Karpas-422 (cell line): ENCODE data around the gene MRPS2. TPM values are rescaled to one million over a fixed set of nuclear protein-coding genes. Genes with fewer than 3 reads are reported as not detected.
"Not testable (repeated sequence)": the region's sequence is repeated elsewhere in the genome, so short reads cannot be mapped to it uniquely, and the experiment has no call there.

Source experiments
- DNase-seq: peaks from one replicate; pipeline ENCODE4 v3.0.0-alpha.2; 2015
- H2AFZ ChIP-seq: fragments of 200-600 bp; sonication (generic); 2 replicates; pipeline ENCODE4 v1.6.1; 2014; ENCODE audit warnings: antibody characterized with exemption, low read length, mixed read lengths
- H3K27ac ChIP-seq: fragments of 200-600 bp; sonication (generic); 2 replicates; pipeline ENCODE4 v1.5.1; 2014; ENCODE audit warnings: mild to moderate bottlenecking, low read length, moderate library complexity
- H3K27me3 ChIP-seq: fragments of 200-600 bp; sonication (generic); 2 replicates; pipeline ENCODE4 v1.6.1; 2014; ENCODE audit warnings: low read length, mixed read lengths
- H3K36me3 ChIP-seq: fragments of 200-600 bp; sonication (generic); 2 replicates; pipeline ENCODE4 v1.6.1; 2014; ENCODE audit warnings: low read length, mixed read lengths; ENCODE audit not compliant: insufficient read depth
- H3K4me1 ChIP-seq: fragments of 200-600 bp; sonication (generic); 2 replicates; pipeline ENCODE4 v1.6.1; 2014; ENCODE audit warnings: mild to moderate bottlenecking, low read length, mixed read lengths
- H3K4me2 ChIP-seq: fragments of 200-600 bp; sonication (generic); 2 replicates; pipeline ENCODE4 v1.6.1; 2014; ENCODE audit warnings: low read length, low read depth, mild to moderate bottlenecking; ENCODE audit not compliant: poor library complexity, severe bottlenecking
- H3K4me3 ChIP-seq: fragments of 200-600 bp; sonication (generic); 2 replicates; pipeline ENCODE4 v1.5.1; 2014; ENCODE audit warnings: mild to moderate bottlenecking, antibody characterized with exemption, low read length, mixed read lengths
- H3K79me2 ChIP-seq: fragments of 200-600 bp; sonication (generic); 2 replicates; pipeline ENCODE4 v1.6.1; 2014; ENCODE audit warnings: mild to moderate bottlenecking, low read length, mixed read lengths
- H3K9ac ChIP-seq: fragments of 200-600 bp; sonication (generic); 2 replicates; pipeline ENCODE4 v1.6.0; 2014; ENCODE audit warnings: low read length
- H3K9me2 ChIP-seq: fragments of 200-600 bp; sonication (generic), shearing (Covaris generic); replicated peaks from 2 replicates; pipeline ENCODE4 v1.6.0; 2014; ENCODE audit warnings: mild to moderate bottlenecking, low read length, moderate library complexity; ENCODE audit not compliant: insufficient read depth
- H3K9me3 ChIP-seq: fragments of 300-700, 200-600 bp; sonication (generic); 2 replicates; pipeline ENCODE4 v1.6.1; 2014; ENCODE audit warnings: low read length, mixed read lengths
- H4K20me1 ChIP-seq: fragments of 200-600 bp; sonication (generic); 2 replicates; pipeline ENCODE4 v1.6.1; 2014; ENCODE audit warnings: mild to moderate bottlenecking, antibody characterized with exemption, low read length, low read depth; ENCODE audit not compliant: insufficient read depth
- total RNA-seq: library from RNA; depleted of rRNA; stranded (reverse); fragments of >200 nt; shearing (Covaris generic); gene quantifications from 2 replicates; pipeline ENCODE4 v1.2.3, GENCODE V29; 2014; ENCODE audit warnings: low replicate concordance

The MRPS2 gene
- total RNA-seq, 1 experiment from 2014 or later, result 47.9 TPM

- no peak overlapping the region for H3K9ac ChIP-seq
- no peak overlapping the region for H3K27ac ChIP-seq
- H4K20me1 ChIP-seq, result peaks cover 23% of the 10 kb centered on the region; the same call in 1 of the 2 replicates
- H3K36me3 ChIP-seq, result peaks cover 4% of the 10 kb centered on the region
- peaks cover 3% of the 10 kb centered on the region; the same call in 1 of the 2 replicates for H3K79me2 ChIP-seq
- no peak overlapping the region for H3K4me3 ChIP-seq
- no peaks in the 10 kb centered on the region for H3K27me3 ChIP-seq
- no peaks in the 10 kb centered on the region for H3K4me1 ChIP-seq
- peaks cover 11% of the 10 kb centered on the region for H3K9me3 ChIP-seq
- no peak overlapping the region for H2AFZ ChIP-seq
- H3K4me2 ChIP-seq, result no peak overlapping the region
- DNase-seq, result no peak
- H3K9me2 ChIP-seq, result no peaks in the 10 kb centered on the region
Observed at GRCh38 chr9:135507104-135508035, 6.9 kb downstream of the MRPS2 start.

DNA sequence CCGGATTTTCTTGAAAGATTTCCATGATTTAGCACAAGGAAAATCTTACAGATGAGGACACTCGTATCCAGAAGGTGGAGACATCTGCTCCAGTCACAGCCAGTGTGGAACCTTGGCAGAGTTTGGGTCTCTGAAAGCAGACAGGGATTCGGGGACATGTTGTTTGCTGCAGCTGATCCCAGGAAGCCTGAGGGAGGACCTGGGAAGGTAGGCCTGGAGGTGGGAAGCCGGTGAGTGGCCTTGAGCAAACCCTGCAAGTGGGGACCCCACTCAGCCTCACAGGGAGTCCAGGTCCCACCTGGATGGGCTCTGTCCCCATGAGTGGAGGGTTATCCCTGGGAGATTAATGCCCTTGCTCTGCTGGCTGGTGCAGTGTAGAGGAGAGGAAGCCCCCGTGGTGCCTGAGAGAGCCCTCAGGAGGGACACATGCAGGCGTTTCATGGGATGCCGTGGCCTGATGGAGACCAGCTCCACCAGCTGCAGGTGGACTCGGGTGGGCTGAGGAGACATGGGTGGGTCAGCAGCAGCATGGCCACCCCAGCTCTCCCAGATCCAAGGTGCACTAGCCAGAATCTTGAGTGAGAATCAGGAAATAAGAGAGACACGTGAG, 7.8 kb downstream of the MRPS2 start:
- Histone ChIP-seq H3K9ac (no peak overlapping the region), H3K4me2 (no peak overlapping the region), H3K27me3 (no peaks in the 10 kb centered on the region), H3K9me2 (no peaks in the 10 kb centered on the region), H3K4me3 (no peak overlapping the region), H3K79me2 (no peaks in the 10 kb centered on the region), H3K4me1 (no peaks in the 10 kb centered on the region), H3K9me3 (peaks cover 11% of the 10 kb centered on the region), H3K36me3 (peaks cover 4% of the 10 kb centered on the region), H4K20me1 (0 out of 2 replicates have a peak, but pooled peaks cover 14% of the 10 kb centered on the region), H2AFZ (no peak overlapping the region), H3K27ac (no peak overlapping the region)
- no peak for DNase-seq

GRCh38 chr9:135509458-135509857, 9.0 kb downstream of the MRPS2 start:
- Histone ChIP-seq H3K4me3 (no peak overlapping the region), H3K27me3 (no peaks in the 10 kb centered on the region), H3K9me3 (peaks cover 11% of the 10 kb centered on the region), H3K27ac (no peak overlapping the region), H3K79me2 (no peaks in the 10 kb centered on the region), H4K20me1 (peaks cover 4% of the 10 kb centered on the region; the same call in 1 of the 2 replicates), H2AFZ (no peak overlapping the region), H3K4me2 (no peak overlapping the region), H3K9me2 (no peaks in the 10 kb centered on the region), H3K9ac (no peak overlapping the region), H3K36me3 (peaks cover 4% of the 10 kb centered on the region), H3K4me1 (no peaks in the 10 kb centered on the region)
- DNase-seq, result no peak

GRCh38 chr9:135512241-135512603, 11.7 kb downstream of the MRPS2 start:
- no peak for DNase-seq
- no peaks in the 10 kb centered on the region for H3K36me3 ChIP-seq
- H3K4me1 ChIP-seq, result no peaks in the 10 kb centered on the region
- H3K4me2 ChIP-seq, result no peak overlapping the region
- H3K9me2 ChIP-seq, result no peaks in the 10 kb centered on the region
- peaks cover 11% of the 10 kb centered on the region for H3K9me3 ChIP-seq
- no peaks in the 10 kb centered on the region for H3K27me3 ChIP-seq
- no peaks in the 10 kb centered on the region; the same call in 1 of the 2 replicates for H4K20me1 ChIP-seq
- H2AFZ ChIP-seq, result no peak overlapping the region
- no peak overlapping the region for H3K27ac ChIP-seq
- no peak overlapping the region for H3K9ac ChIP-seq
- no peak overlapping the region for H3K4me3 ChIP-seq
- H3K79me2 ChIP-seq, result no peaks in the 10 kb centered on the region

DNA sequence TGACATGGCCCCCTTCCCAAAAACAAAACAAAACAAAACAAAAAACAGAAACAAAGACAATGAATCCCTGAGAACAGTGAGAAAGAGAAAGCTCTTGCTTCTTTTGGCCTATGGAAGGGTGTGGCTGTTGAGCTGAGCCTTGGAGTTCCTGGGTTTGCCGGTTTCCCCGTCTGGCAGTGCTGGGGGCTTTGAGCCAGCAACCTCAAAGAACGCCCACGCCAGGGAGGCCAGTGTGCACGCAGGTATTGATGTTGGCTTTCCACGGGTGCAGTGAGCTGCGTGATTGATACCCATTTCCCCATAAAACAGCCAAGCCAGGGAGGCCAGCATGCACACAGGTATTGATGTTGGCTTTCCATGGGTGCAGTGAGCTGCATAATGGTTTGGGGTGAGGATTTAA, 12.4 kb downstream of the MRPS2 start:
- Histone ChIP-seq H3K79me2 (no peaks in the 10 kb centered on the region), H4K20me1 (no peaks in the 10 kb centered on the region; the same call in 1 of the 2 replicates), H3K27me3 (no peaks in the 10 kb centered on the region), H2AFZ (no peak overlapping the region), H3K9me3 (peaks cover 11% of the 10 kb centered on the region), H3K4me2 (no peak overlapping the region), H3K36me3 (no peaks in the 10 kb centered on the region), H3K9me2 (no peaks in the 10 kb centered on the region), H3K4me3 (no peak overlapping the region), H3K27ac (no peak overlapping the region), H3K9ac (no peak overlapping the region), H3K4me1 (no peaks in the 10 kb centered on the region)
- no peak for DNase-seq

GRCh38 chr9:135513351-135513846, 12.9 kb downstream of the MRPS2 start:
- Histone ChIP-seq H3K9ac (no peak overlapping the region), H2AFZ (no peak overlapping the region), H4K20me1 (no peaks in the 10 kb centered on the region; the same call in 1 of the 2 replicates), H3K36me3 (no peaks in the 10 kb centered on the region), H3K9me3 (peaks cover 11% of the 10 kb centered on the region), H3K27ac (no peak overlapping the region), H3K27me3 (no peaks in the 10 kb centered on the region), H3K9me2 (no peaks in the 10 kb centered on the region), H3K4me1 (no peaks in the 10 kb centered on the region), H3K79me2 (no peaks in the 10 kb centered on the region), H3K4me2 (no peak overlapping the region), H3K4me3 (no peak overlapping the region)
- no peak for DNase-seq

- H3K27ac ChIP-seq, H3K4me2 ChIP-seq, H3K9me3 ChIP-seq, H3K79me2 ChIP-seq, H3K4me1 ChIP-seq, H4K20me1 ChIP-seq, H3K4me3 ChIP-seq, H3K9me2 ChIP-seq, H3K36me3 ChIP-seq, H2AFZ ChIP-seq, H3K9ac ChIP-seq, DNase-seq, H3K27me3 ChIP-seq: not testable (repeated sequence)
Observed at GRCh38 chr9:135513906-135514305, 13.4 kb downstream of the MRPS2 start.

DNA sequence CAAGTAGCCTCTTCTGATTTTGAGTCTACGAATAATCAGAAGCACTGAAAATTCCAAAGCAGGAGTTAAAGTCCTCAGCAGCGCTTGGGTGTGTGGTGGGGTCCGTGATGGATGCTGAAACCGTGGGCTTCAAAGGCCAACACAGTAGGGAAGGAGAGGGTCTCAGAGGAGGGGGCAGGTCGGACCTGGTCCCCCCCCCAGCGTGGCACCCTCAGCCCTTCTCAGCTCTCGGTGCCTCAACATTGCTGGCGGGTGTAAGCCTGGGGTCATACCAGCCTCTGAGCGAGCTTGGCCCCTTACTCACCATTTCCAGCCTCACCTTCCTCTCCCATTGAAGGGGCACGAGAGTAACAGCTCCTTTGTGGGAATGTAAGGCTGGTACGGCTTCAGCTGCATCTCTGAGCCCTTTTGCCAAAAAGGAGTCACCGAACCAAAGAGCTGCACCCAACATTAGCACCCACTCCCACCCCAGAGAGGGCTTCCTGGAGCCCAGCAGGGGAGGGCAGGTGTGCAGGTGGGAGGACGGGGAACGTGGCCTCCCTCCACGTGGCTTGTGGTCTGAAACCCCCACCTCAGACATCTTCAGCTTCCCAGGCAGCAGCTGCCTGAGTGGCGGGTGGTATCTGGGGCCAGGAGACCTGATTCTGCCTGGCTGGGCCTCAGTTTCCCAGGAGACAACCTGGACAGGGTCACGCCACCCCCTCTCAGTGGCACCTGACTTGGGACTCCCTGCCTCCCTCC, 14.0 kb downstream of the MRPS2 start:
- Histone ChIP-seq H4K20me1 (no peaks in the 10 kb centered on the region; the same call in 1 of the 2 replicates), H3K4me1 (no peaks in the 10 kb centered on the region), H3K79me2 (no peaks in the 10 kb centered on the region), H3K9me2 (no peaks in the 10 kb centered on the region), H3K9me3 (peaks cover 1% of the 10 kb centered on the region), H3K27me3 (no peaks in the 10 kb centered on the region), H3K27ac (no peak overlapping the region), H3K36me3 (no peaks in the 10 kb centered on the region), H2AFZ (no peak overlapping the region), H3K9ac (no peak overlapping the region), H3K4me2 (no peak overlapping the region), H3K4me3 (no peak overlapping the region)
- no peak for DNase-seq
